Measurements from ENCODE around the gene WWP2.

DNA sequence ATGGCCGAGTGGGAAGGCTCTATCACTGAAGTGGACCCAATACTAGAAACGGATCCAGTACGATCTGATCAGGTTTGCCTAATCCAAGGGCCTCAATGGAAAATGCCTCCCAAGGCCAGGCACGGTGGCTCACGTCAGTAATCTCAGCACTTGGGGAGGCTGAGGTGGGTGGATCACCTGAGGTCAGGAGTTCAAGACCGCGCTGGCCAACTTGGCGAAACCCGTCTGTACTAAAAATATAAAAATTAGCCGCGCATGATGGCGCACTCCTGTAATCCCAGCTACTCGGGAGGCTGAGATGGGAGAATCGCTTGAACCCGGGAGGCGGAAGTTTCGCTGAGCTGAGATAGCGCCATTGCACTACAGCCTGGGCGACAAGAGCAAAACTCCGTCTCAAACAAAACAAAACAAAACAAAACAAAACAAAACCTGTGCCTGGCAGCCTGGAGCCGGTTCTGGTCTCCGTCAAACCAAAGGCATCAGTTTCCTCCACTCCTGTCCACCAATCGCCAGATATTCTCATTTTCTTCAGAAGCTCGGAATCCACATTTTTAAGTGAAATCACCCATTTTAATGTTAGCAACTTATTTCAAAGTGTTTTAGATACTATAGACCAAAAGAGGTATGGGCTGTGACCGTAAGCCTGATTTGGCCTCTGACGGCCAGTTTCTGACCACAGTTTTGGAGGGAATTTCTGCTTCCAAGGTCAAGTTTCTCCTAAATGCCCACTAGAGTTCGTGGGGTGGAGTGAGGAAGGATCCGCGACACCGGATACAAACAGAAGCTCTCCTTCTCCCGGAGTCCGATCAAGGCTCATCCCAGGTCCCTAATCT, 36.4 kb upstream of the WWP2 start:
- TF ChIP-seq, protein P1, sequence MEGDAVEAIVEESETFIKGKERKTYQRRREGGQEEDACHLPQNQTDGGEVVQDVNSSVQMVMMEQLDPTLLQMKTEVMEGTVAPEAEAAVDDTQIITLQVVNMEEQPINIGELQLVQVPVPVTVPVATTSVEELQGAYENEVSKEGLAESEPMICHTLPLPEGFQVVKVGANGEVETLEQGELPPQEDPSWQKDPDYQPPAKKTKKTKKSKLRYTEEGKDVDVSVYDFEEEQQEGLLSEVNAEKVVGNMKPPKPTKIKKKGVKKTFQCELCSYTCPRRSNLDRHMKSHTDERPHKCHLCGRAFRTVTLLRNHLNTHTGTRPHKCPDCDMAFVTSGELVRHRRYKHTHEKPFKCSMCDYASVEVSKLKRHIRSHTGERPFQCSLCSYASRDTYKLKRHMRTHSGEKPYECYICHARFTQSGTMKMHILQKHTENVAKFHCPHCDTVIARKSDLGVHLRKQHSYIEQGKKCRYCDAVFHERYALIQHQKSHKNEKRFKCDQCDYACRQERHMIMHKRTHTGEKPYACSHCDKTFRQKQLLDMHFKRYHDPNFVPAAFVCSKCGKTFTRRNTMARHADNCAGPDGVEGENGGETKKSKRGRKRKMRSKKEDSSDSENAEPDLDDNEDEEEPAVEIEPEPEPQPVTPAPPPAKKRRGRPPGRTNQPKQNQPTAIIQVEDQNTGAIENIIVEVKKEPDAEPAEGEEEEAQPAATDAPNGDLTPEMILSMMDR (IDR thresholded peaks at IDR 0.05; ENCODE audit: extremely low read depth in 1 of 2, insufficient read depth in 1 of 2, low read depth in 1 of 2, low read length in 2 of 2) = no peak
- TF ChIP-seq POLR2A (IDR thresholded peaks at IDR 0.05; ENCODE audit: low read depth, low read length) = no peak

Data from endothelial cell of umbilical vein (primary cell).